IPS-15b (cell line): ENCODE results near the gene HCN4.

Experiments used
- H3K27me3 ChIP-seq: one replicate; pipeline ENCODE4 v1.6.1; 2013; ENCODE audit warnings: low read length; ENCODE audit not compliant: control insufficient read depth, insufficient read depth
- H3K36me3 ChIP-seq: one replicate; pipeline ENCODE4 v1.6.1; 2013; ENCODE audit warnings: low read length; ENCODE audit not compliant: control insufficient read depth, insufficient read depth
- H3K4me1 ChIP-seq: one replicate; pipeline ENCODE4 v1.6.1; 2013; ENCODE audit warnings: mild to moderate bottlenecking, low read length; ENCODE audit not compliant: control insufficient read depth, insufficient read depth
- H3K4me3 ChIP-seq: one replicate; pipeline ENCODE4 v1.5.1; 2013; ENCODE audit warnings: low read depth, low read length
- H3K9ac ChIP-seq: one replicate; pipeline ENCODE4 v1.6.1; 2013; ENCODE audit warnings: low read depth, mild to moderate bottlenecking, low read length
- H3K9me3 ChIP-seq: one replicate; pipeline ENCODE4 v1.6.1; 2013; ENCODE audit warnings: mild to moderate bottlenecking, low read length; ENCODE audit not compliant: control insufficient read depth, insufficient read depth

The HCN4 gene

DNA sequence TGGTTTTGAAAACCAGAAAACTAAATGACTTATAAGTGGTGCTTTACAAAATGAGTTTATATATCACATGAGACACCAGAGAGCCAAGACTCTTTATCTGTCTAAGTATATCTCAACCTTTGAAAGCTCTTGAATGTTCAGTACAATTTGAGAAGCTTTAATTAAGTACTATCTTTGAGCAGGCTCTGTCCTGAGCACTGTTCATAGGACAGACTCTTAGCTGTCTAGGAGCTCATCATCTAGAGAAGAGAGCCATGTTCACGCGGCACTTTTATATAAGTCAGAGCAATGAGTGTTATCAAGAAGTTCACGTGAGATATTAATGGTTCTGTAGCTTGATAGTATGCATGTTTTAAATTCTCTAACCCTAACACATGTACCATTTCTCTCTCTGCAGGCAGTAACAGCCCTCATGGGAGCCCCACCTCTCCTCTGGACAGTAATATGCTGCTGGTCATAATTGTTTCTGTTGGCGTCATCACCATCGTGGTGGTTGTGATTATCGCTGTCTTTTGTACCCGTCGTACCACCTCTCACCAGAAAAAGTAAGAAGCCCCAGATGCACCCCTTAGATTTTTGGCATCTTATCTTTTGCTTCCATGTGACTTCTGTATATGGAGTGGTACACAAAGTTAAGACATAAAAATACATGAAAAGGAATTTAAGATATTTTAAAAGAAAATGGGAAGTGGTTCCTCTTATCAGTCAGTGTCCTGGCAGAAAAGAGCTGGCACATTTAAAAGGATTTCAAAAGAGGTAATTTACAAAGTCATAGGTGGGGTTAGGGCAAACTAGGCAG, 86.0 kb downstream of the HCN4 start:
- Histone ChIP-seq H3K4me3 (no peak overlapping the region), H3K27me3 (no peaks in the 10 kb centered on the region), H3K4me1 (no peaks in the 10 kb centered on the region), H3K9ac (no peak overlapping the region), H3K9me3 (no peaks in the 10 kb centered on the region), H3K36me3 (no peaks in the 10 kb centered on the region)

DNA sequence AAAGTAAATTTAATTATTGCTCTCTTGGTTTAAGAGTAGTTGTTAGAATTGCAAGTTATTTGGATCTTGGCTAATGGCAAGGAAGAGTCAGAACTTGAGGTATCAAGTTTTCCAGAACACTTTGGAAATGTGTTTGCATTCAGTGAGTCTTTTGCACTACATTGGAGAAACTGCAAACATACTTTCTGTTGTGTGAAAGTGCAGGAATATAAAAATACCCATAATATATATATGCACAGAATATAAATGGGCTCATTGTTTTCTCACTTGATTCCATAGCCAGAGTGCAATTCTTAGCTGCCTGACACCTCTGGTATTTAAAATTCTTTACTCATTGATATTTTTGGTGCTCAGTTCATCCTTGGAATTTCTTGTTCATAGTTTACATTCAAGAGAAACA, 92.9 kb downstream of the HCN4 start:
- Histone ChIP-seq H3K36me3 (no peaks in the 10 kb centered on the region), H3K9me3 (no peaks in the 10 kb centered on the region), H3K4me3 (no peak overlapping the region), H3K4me1 (peaks cover 2% of the 10 kb centered on the region), H3K27me3 (no peaks in the 10 kb centered on the region), H3K9ac (no peak overlapping the region)

DNA sequence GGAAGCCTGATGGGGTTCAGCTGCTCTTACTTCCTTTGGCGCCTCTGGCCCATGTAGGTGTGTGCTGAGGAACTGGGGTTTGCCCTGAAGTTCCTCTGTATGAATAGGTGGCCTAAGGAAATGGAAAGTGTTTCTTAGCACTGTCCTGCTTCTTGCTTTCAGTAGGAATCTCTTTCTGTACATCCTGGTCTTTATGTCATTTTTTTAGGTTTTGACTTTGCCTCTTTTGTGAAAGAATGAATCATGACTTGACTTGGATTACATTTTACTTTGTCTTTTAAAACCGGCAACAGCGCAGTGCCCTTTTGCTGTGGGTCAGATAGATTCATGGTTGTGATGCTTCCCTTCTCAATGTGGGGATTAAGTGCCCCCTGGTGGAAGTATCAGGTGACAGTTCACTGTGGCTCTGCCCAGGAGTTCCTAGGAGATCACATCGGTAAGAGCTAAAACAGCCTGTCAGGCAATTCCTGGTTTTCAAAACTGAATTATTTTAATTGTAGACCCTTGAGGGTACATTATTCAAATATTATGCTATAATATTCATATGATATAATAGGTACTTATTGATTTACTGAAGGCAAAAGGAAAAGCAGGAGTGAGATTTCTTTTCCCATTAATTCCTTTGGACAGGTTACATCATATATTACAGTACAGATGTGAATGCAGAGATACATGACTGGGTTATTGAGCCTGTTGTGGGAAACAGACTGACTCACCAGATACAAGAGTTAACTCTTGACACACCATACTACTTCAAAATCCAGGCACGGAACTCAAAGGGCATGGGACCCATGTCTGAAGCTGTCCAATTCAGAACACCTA, 95.4 kb downstream of the HCN4 start:
- Histone ChIP-seq H3K27me3 (no peaks in the 10 kb centered on the region), H3K4me1 (peaks cover 2% of the 10 kb centered on the region), H3K36me3 (no peaks in the 10 kb centered on the region), H3K9me3 (no peaks in the 10 kb centered on the region), H3K9ac (no peak overlapping the region), H3K4me3 (no peak overlapping the region)

DNA sequence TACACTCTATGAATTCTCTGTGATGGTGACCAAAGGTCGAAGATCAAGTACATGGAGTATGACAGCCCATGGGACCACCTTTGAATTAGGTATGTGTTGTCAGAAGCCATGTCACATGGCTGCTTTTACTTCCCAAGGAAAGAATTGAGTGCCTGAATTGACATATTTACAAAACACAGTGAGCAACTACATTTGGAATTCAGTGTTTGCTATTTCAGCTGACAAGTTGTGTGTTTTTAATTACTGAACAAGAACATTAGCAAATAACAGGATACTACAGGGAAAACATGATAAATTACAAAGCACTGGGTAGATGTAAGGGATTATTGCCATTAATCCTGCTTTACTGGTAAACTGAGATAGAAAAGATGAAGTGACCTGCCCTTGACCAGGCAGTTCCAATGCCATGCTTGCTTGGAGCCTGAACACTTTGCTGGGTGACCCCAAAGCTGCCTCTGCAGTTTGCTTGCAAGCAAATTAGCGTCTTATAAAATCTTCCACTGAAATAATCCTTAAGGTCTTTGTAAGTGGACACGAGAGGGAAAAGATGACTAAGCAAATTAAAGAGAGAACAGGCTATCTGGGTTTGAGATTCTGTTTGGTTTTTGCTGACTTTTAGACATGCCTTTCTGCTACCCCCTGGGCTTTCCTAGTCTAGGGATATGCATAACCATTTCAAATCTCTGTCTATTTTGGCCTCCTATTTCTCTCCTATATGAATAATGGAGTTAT, 98.2 kb downstream of the HCN4 start:
- Histone ChIP-seq H3K36me3 (no peaks in the 10 kb centered on the region), H3K27me3 (no peaks in the 10 kb centered on the region), H3K4me1 (peaks cover 2% of the 10 kb centered on the region), H3K4me3 (no peak overlapping the region), H3K9ac (no peak overlapping the region), H3K9me3 (no peaks in the 10 kb centered on the region)
